ENCODE measurements around the gene CEP170B.

CEP170B gene

DNA sequence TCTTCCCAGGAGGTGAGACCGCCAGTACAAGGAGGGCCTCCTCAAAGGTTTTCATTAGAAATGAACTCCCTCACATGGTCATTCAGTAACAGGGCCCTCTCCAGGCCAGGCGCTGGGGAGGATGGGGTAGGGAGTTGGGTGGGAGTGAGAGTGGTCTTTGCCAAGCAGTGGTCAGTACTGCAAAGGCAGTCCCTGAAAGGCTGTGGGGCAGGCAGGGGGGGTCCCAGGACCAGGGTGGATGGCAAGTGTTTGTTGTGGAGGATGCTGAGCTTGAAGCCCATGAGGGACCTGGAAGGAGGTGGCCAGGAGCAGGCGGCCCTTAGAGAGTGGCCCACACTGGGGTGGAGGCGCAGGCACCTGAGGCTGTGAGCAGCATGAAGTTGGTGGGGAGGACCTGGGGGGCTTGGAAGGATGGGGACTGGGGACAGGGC lies 26.1 kb downstream of the CEP170B start:
- TF ChIP-seq, protein P1, sequence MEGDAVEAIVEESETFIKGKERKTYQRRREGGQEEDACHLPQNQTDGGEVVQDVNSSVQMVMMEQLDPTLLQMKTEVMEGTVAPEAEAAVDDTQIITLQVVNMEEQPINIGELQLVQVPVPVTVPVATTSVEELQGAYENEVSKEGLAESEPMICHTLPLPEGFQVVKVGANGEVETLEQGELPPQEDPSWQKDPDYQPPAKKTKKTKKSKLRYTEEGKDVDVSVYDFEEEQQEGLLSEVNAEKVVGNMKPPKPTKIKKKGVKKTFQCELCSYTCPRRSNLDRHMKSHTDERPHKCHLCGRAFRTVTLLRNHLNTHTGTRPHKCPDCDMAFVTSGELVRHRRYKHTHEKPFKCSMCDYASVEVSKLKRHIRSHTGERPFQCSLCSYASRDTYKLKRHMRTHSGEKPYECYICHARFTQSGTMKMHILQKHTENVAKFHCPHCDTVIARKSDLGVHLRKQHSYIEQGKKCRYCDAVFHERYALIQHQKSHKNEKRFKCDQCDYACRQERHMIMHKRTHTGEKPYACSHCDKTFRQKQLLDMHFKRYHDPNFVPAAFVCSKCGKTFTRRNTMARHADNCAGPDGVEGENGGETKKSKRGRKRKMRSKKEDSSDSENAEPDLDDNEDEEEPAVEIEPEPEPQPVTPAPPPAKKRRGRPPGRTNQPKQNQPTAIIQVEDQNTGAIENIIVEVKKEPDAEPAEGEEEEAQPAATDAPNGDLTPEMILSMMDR (IDR thresholded peaks at IDR 0.05), result no peak
- Mint-ChIP-seq H3K4me3 (no peak overlapping the region), H3K27ac (no peak overlapping the region), H3K4me1 (peaks cover 10% of the 10 kb centered on the region), H3K27me3 (ENCODE audit: low read depth, poor library complexity) (no peaks in the 10 kb centered on the region), H3K9me3 (no peaks in the 10 kb centered on the region), H3K36me3 (ENCODE audit: low read depth) (no peaks in the 10 kb centered on the region)
- DNase-seq, result no peak

DNA sequence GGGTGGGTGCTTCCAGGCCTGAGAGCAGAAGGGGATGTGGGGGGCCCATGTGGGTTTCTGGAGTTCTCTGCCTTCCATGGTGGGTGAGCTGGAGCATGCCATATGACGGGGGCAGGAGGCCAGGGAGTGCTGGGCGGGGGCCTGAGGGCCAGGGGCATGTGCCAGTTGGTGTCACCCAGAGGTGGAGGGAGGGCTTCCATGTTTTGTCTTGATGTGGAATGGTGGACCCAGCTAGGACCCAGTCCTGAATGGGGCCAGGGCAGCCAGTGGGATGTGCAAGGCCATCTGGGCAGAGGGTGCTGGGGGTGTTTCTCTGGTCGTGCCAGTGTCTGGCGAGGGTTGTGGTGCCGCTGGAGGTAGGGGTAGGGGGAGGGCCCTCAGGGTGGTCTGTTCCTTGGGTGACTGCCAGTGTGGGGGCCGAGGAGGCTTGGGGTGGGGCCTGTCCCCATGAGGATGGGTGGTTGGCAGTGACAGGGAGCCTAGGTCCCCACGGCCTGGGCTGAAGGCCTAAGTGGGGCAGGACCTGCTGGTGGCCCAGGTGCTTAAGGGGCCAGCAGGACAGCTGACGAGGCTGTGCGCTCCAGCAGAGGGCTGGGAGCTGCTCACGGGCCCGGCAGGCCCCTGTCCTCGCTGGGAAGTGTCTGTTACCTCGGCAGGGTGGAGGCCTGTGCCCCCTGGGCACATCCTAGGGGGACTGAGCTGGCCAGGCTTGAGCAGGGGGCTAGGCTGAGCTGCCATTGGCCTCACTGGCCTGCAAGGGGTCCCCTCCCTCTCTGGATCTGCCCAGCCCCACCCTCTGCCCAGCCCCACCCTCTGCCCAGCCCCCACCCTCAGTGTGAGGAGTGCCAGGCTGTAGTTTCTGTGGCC lies 26.8 kb downstream of the CEP170B start:
- Mint-ChIP-seq H3K9me3 (no peaks in the 10 kb centered on the region), H3K36me3 (ENCODE audit: low read depth) (no peaks in the 10 kb centered on the region), H3K27me3 (ENCODE audit: low read depth, poor library complexity) (peaks cover 2% of the 10 kb centered on the region), H3K27ac (no peak overlapping the region), H3K4me3 (no peak overlapping the region), H3K4me1 (peaks cover 16% of the 10 kb centered on the region)
- TF ChIP-seq, protein P1 (IDR thresholded peaks at IDR 0.05), result no peak
- no peak for DNase-seq

DNA sequence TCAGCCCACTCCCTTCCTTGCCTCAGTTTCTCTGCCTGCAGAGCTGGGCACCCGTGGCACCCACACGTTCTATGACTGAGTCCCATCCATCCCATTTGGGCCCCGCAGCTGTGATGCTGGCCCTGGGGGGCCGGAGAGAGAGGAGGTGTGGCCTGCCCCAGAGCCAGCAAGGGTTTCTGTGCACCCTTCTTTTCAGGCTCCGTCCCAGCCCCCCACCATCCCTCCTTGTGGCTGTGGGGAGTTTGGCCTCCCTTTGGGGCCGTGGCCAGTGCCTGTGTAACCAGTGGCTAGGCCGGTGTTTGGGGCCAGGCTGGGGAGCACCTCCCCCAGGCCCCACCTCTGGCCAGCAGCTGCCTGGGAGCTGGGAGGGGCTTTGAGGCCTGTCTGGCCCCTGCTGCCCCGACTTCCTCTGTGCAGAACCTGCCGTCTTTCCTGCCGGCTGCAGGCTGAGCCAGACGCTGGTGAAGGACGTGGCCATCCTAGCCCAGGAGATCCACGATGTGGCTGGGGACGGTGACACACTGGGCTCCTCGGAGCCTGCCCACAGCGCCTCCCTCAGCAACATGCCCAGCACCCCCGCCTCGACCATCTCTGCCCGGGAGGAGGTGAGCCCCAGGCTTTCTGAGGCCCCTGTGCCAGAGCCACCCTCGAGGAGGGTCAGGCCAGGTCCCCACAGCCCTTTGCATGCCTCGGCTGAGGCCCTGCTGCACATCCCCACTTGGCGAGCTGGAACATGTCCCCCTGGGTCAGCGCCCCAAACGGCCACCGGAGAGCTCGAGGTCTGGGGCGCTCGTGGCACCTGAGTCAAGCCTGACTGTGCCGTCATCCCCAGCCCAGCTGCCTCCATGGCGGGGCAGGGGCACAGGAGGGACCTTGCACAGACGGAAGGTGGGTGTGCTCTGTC lies 27.7 kb downstream of the CEP170B start:
- Mint-ChIP-seq H3K27ac (no peak overlapping the region), H3K4me3 (no peak overlapping the region), H3K36me3 (ENCODE audit: low read depth) (no peaks in the 10 kb centered on the region), H3K4me1 (peaks cover 16% of the 10 kb centered on the region), H3K27me3 (ENCODE audit: low read depth, poor library complexity) (peaks cover 4% of the 10 kb centered on the region), H3K9me3 (no peaks in the 10 kb centered on the region)
- TF ChIP-seq, protein P1 (IDR thresholded peaks at IDR 0.05), result no peak
- no peak for DNase-seq

DNA sequence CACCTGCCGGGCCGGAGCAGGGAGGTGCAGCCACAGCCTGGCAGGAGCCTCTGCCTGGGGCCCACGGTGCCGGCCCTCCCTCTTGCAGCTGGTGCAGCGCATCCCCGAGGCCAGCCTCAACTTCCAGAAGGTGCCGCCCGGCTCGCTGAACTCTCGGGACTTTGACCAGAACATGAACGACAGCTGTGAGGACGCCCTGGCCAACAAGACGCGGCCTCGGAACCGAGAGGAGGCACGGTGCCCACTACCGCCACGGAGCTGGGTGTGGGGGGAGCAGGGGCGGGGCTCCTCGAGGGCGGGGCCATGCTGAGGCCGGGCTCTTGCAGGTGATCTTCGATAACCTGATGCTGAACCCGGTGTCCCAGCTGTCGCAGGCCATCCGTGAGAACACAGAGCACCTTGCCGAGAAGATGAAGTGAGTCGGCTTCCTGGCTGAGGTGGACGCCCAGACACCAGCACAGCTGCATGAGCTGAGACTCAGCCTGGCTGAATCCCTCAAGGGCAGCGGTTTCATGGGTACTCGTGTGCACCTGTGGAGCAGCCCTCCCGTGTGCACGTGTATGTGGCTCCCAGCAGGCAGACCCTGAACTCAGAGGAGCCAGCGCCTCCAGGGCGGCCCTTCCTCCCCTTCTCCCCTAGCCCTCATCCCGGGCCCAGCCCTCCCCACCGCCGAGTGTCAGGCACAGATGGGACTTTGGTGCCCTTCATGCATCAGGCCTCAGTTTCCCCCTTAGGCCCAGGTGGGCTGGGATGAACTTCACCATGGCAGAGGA lies 28.6 kb downstream of the CEP170B start:
- H3K9me3 Mint-ChIP-seq, result no peaks in the 10 kb centered on the region
- TF ChIP-seq, protein P1 (IDR thresholded peaks at IDR 0.05), result no peak
- no peak for DNase-seq
- H3K4me3 Mint-ChIP-seq, result no peak overlapping the region
- no peaks in the 10 kb centered on the region for H3K36me3 Mint-ChIP-seq (ENCODE audit: low read depth)
- peaks cover 18% of the 10 kb centered on the region for H3K4me1 Mint-ChIP-seq
- H3K27me3 Mint-ChIP-seq (ENCODE audit: low read depth, poor library complexity), result peaks cover 4% of the 10 kb centered on the region
- no peak overlapping the region for H3K27ac Mint-ChIP-seq

DNA sequence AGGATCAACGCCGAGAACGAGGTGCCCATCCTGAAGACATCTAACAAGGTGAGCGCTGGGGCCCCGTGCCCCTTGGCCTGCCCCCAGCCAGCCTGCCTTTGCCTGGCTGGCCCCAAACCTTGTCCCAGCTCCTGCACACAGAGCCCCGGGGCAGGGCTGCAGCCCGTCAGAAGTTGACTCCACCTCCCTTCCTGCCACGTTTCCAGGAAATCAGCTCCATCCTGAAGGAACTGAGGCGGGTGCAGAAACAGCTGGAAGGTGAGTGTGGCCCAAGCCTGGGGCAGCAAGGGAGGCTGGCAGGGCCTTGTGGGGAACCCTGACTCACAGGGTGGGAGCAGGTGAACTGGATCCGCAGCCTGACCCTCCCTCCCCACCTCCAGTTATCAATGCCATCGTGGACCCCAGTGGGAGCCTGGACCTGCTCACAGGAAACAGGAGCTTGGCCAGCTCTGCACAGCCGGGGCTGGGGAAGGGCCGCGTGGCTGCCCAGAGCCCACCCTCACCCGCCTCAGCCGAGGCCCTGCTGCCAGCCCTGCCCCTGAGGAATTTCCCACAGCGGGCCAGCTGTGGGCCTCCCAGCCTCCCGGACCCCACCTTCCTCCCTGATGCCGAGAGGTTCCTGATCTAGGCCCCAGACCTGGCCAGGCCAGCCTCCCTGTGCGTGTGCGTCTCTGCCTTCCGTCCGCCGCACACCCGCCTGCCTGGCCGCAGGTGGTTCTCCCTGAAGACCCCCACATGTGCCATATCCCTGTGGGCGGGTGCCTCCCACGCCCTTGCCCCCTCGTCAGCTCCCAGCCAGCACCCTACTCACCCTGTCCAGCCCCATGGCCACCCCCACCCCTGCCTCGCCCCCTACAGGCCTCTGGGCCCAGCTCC lies 29.5 kb downstream of the CEP170B start:
- TF ChIP-seq, protein P1 (IDR thresholded peaks at IDR 0.05), result no peak
- H3K36me3 Mint-ChIP-seq (ENCODE audit: low read depth), result no peaks in the 10 kb centered on the region
- H3K27me3 Mint-ChIP-seq (ENCODE audit: low read depth, poor library complexity), result peaks cover 4% of the 10 kb centered on the region
- H3K9me3 Mint-ChIP-seq, result no peaks in the 10 kb centered on the region
- DNase-seq, result no peak
- no peak overlapping the region for H3K4me3 Mint-ChIP-seq
- peaks cover 14% of the 10 kb centered on the region for H3K4me1 Mint-ChIP-seq
- H3K27ac Mint-ChIP-seq, result no peak overlapping the region

Measured in nephron progenitor cell (in vitro differentiated cells).